Neural cell (in vitro differentiated cells): ENCODE data around the gene PIK3C2G. TPM values are rescaled to one million over a fixed set of nuclear protein-coding genes. Genes with fewer than 3 reads are reported as not detected.

Source experiments
- H2AFZ ChIP-seq: fragments of 200-600, 300-800 bp; sonication (generic), shearing (Covaris generic); 2 replicates; pipeline ENCODE4 v1.6.0; 2014; ENCODE audit warnings: low read depth, mild to moderate bottlenecking, antibody characterized with exemption, low read length, moderate library complexity
- H3F3A ChIP-seq: fragments of 200-600 bp; shearing (Covaris generic); 2 replicates; pipeline ENCODE4 v1.6.1; 2016; ENCODE audit warnings: mild to moderate bottlenecking, moderate library complexity, mixed read lengths, antibody characterized with exemption, low read length; ENCODE audit not compliant: insufficient read depth, poor library complexity, severe bottlenecking
- H3K27ac ChIP-seq: fragments of 200-600, 300-800 bp; sonication (generic), shearing (Covaris generic); 2 replicates; pipeline ENCODE4 v1.5.1; 2014; ENCODE audit warnings: mild to moderate bottlenecking, low read length, moderate library complexity
- H3K27me3 ChIP-seq: fragments of 300-800, 200-600 bp; sonication (generic), shearing (Covaris generic); 2 replicates; pipeline ENCODE4 v1.6.0; 2014; ENCODE audit warnings: mild to moderate bottlenecking, low read depth, low read length, moderate library complexity; ENCODE audit not compliant: insufficient read depth
- H3K36me3 ChIP-seq: fragments of 300-800, 200-600 bp; sonication (generic), shearing (Covaris generic); 2 replicates; pipeline ENCODE4 v1.5.1; 2014; ENCODE audit warnings: mild to moderate bottlenecking, antibody characterized with exemption, low read length, moderate library complexity; ENCODE audit not compliant: insufficient read depth
- H3K4me2 ChIP-seq: fragments of 300-800, 200-600 bp; sonication (generic), shearing (Covaris generic); 2 replicates; pipeline ENCODE4 v1.6.0; 2014; ENCODE audit warnings: mild to moderate bottlenecking, low read length
- H3K4me3 ChIP-seq: fragments of 300-800, 200-600 bp; sonication (generic), shearing (Covaris generic); 2 replicates; pipeline ENCODE4 v1.5.1; 2014; ENCODE audit warnings: mild to moderate bottlenecking, low read length, moderate library complexity
- H3K79me2 ChIP-seq: fragments of 200-600 bp; shearing (Covaris generic); replicated peaks from 2 replicates; pipeline ENCODE4 v1.6.0; 2014; ENCODE audit warnings: mild to moderate bottlenecking, low read length, moderate library complexity; ENCODE audit not compliant: insufficient read depth
- H3K9ac ChIP-seq: fragments of 300-800, 200-600 bp; sonication (generic), shearing (Covaris generic); 2 replicates; pipeline ENCODE4 v1.6.1; 2016; ENCODE audit warnings: mild to moderate bottlenecking, low read length, mixed read lengths
- H3K9me2 ChIP-seq: fragments of 200-600 bp; shearing (Covaris generic); 2 replicates; pipeline ENCODE4 v1.6.1; 2016; ENCODE audit warnings: mild to moderate bottlenecking, low read length, mixed read lengths; ENCODE audit not compliant: insufficient read depth
- H3K9me3 ChIP-seq: fragments of 200-600, 300-800 bp; sonication (generic), shearing (Covaris generic); 2 replicates; pipeline ENCODE4 v1.6.1; 2016; ENCODE audit warnings: mild to moderate bottlenecking, mixed run types, low read length, moderate library complexity, mixed read lengths
- H4K20me1 ChIP-seq: fragments of 200-600 bp; shearing (Covaris generic); 2 replicates; pipeline ENCODE4 v1.6.1; 2016; ENCODE audit warnings: mild to moderate bottlenecking, mixed run types; ENCODE audit not compliant: insufficient read depth
- CTCF ChIP-seq: fragments of 450-650 bp; IDR thresholded peaks from 2 replicates; pipeline ENCODE4 v1.5.1; 2014; ENCODE audit warnings: antibody characterized with exemption, mild to moderate bottlenecking, moderate library complexity; ENCODE audit not compliant: poor library complexity, severe bottlenecking
- EP300 ChIP-seq: fragments of 450-650 bp; conservative IDR thresholded peaks from 2 replicates; pipeline ENCODE4 v1.6.1; 2014; ENCODE audit warnings: antibody characterized with exemption, mild to moderate bottlenecking, moderate library complexity; ENCODE audit not compliant: poor library complexity, severe bottlenecking
- EZH2 ChIP-seq: fragments of 200-600, 300-800 bp; shearing (Covaris generic), sonication (generic); IDR thresholded peaks from 2 replicates; pipeline ENCODE4 v1.6.1; 2014; ENCODE audit warnings: antibody characterized with exemption, low read length, borderline replicate concordance, mild to moderate bottlenecking; ENCODE audit not compliant: insufficient read depth, poor library complexity, severe bottlenecking
- MXI1 ChIP-seq: fragments of 450-650 bp; conservative IDR thresholded peaks from 2 replicates; pipeline ENCODE4 v1.6.1; 2014; ENCODE audit warnings: antibody characterized with exemption, mild to moderate bottlenecking; ENCODE audit not compliant: poor library complexity, severe bottlenecking
- POLR2AphosphoS5 ChIP-seq: IDR thresholded peaks from 2 replicates; pipeline ENCODE4 v1.6.1; 2012
- RAD21 ChIP-seq: fragments of 450-650 bp; conservative IDR thresholded peaks from 2 replicates; pipeline ENCODE4 v1.6.1; 2014; ENCODE audit warnings: antibody characterized with exemption, mild to moderate bottlenecking, moderate library complexity
- SMC3 ChIP-seq: fragments of 450-650 bp; conservative IDR thresholded peaks from 2 replicates; pipeline ENCODE4 v1.6.1; 2014; ENCODE audit warnings: antibody characterized with exemption, mild to moderate bottlenecking, moderate library complexity; ENCODE audit not compliant: poor library complexity
- TAF1 ChIP-seq: IDR thresholded peaks from 2 replicates; pipeline ENCODE4 v1.6.1; 2012; ENCODE audit warnings: low read depth
- polyA plus RNA-seq: library from polyadenylated mRNA; depleted of rRNA; stranded (reverse); fragments of >200 nt; gene quantifications from 2 replicates; pipeline ENCODE4 v1.2.3, GENCODE V29; 2014
- TF ChIP-seq, protein P1 (sequence below): IDR thresholded peaks from 2 replicates; pipeline ENCODE4 v1.6.1; 2012; ENCODE audit warnings: borderline replicate concordance

Gene PIK3C2G
- polyA plus RNA-seq, 1 donor from 2014 or later: not detected

DNA sequence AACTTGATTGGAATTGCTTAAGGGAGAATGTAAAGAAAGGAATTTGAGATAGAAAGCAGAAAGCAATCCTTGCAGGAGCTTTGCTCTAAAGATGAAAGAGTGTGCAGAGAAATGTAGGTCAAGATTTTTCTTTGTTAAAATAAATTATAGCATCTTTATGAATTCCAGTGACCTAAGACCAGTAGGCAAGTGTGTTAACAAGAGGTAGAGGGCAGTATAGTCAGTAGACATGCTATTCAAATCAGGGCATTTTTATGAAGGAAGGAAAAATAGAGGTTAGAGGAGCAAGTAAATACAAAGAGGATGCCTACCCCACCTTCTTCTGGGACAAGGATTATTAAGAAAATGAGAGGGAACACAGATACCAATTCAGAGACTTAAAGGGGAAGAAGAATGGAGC, 328.0 kb downstream of the PIK3C2G start:
- Histone ChIP-seq H3K4me2 (no peak overlapping the region), H3K27ac (no peak overlapping the region), H3K9me3 (no peaks in the 10 kb centered on the region), H3K36me3 (no peaks in the 10 kb centered on the region), H3K79me2 (no peaks in the 10 kb centered on the region), H3F3A (no peaks in the 10 kb centered on the region), H4K20me1 (no peaks in the 10 kb centered on the region), H3K9me2 (no peaks in the 10 kb centered on the region), H2AFZ (no peak overlapping the region), H3K9ac (no peak overlapping the region), H3K4me3 (no peak overlapping the region), H3K27me3 (no peaks in the 10 kb centered on the region)
- TF ChIP-seq POLR2AphosphoS5: no peak
- no peak for TF ChIP-seq TAF1
- TF ChIP-seq RAD21: no peak
- no peak for TF ChIP-seq CTCF

DNA sequence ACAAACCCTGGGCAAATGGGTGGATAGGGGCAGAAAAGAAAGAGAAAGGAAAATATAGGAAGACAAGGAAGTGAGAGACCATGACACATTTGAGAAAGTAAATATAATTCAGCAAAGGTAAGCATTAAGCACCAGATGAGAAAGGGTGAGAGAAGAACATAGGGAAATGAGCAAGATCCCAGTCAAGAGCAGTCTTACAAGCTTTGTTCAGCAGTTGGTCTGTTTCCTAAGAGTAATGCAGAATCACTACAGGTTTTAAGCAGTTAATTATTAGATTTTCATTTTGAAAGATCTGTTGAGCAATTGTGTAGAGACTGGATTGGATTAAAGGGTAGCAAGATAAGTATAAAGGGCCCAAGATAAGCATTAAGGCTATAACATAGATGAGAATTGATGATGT, 330.2 kb downstream of the PIK3C2G start:
- H3K27me3 ChIP-seq: no peaks in the 10 kb centered on the region
- no peaks in the 10 kb centered on the region for H3K79me2 ChIP-seq
- TF ChIP-seq POLR2AphosphoS5: no peak
- no peak for TF ChIP-seq EZH2
- TF ChIP-seq RAD21: no peak
- TF ChIP-seq SMC3: no peak
- TF ChIP-seq CTCF: no peak
- TF ChIP-seq, protein P1, sequence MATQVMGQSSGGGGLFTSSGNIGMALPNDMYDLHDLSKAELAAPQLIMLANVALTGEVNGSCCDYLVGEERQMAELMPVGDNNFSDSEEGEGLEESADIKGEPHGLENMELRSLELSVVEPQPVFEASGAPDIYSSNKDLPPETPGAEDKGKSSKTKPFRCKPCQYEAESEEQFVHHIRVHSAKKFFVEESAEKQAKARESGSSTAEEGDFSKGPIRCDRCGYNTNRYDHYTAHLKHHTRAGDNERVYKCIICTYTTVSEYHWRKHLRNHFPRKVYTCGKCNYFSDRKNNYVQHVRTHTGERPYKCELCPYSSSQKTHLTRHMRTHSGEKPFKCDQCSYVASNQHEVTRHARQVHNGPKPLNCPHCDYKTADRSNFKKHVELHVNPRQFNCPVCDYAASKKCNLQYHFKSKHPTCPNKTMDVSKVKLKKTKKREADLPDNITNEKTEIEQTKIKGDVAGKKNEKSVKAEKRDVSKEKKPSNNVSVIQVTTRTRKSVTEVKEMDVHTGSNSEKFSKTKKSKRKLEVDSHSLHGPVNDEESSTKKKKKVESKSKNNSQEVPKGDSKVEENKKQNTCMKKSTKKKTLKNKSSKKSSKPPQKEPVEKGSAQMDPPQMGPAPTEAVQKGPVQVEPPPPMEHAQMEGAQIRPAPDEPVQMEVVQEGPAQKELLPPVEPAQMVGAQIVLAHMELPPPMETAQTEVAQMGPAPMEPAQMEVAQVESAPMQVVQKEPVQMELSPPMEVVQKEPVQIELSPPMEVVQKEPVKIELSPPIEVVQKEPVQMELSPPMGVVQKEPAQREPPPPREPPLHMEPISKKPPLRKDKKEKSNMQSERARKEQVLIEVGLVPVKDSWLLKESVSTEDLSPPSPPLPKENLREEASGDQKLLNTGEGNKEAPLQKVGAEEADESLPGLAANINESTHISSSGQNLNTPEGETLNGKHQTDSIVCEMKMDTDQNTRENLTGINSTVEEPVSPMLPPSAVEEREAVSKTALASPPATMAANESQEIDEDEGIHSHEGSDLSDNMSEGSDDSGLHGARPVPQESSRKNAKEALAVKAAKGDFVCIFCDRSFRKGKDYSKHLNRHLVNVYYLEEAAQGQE: no peak
- no peak for TF ChIP-seq EP300
- no peak for TF ChIP-seq MXI1
- no peak for TF ChIP-seq TAF1
- H3K4me3 ChIP-seq: no peak overlapping the region
- no peaks in the 10 kb centered on the region for H4K20me1 ChIP-seq
- no peak overlapping the region for H3K27ac ChIP-seq
- H3K9me2 ChIP-seq: no peaks in the 10 kb centered on the region
- H3K36me3 ChIP-seq: no peaks in the 10 kb centered on the region
- H3F3A ChIP-seq: no peaks in the 10 kb centered on the region
- no peak overlapping the region for H3K9ac ChIP-seq
- no peak overlapping the region for H3K4me2 ChIP-seq
- no peak overlapping the region for H2AFZ ChIP-seq
- no peaks in the 10 kb centered on the region for H3K9me3 ChIP-seq
